ENCODE results near the gene AJUBA.
"Not testable (repeated sequence)": the region's sequence is repeated elsewhere in the genome, so short reads cannot be mapped to it uniquely, and the experiment has no call there.

The AJUBA gene

GRCh38 chr14:22982477-22983245 is at the start of gene AJUBA:
AJUBA (minus strand) TSS chr14:22982551; CDS start chr14:22982266, 285 bp downstream.
- DNase-seq (ENCODE audit: low read depth): peak; percentile 87
- H3K4me3 ChIP-seq (ENCODE audit: low read depth, low read length): peak within 1 kb of the TSS; percentile 91

- DNase-seq (ENCODE audit: low read depth): no peak
Measured at GRCh38 chr14:23030936-23031335, 48.6 kb upstream of the AJUBA start.

GRCh38 chr14:23028799-23029198 is 46.4 kb upstream of the AJUBA start:
- no peak overlapping the region for H3K4me3 ChIP-seq (ENCODE audit: low read depth, low read length)
- DNase-seq (ENCODE audit: low read depth): no peak

More at GRCh38 chr14:23030936-23031335, 48.6 kb upstream of the AJUBA start:
- H3K4me3 ChIP-seq (ENCODE audit: low read depth, low read length): no peak overlapping the region

GRCh38 chr14:23025151-23025814 is 42.9 kb upstream of the AJUBA start:
- H3K4me3 ChIP-seq (ENCODE audit: low read depth, low read length): no peak overlapping the region
- no peak for DNase-seq (ENCODE audit: low read depth)

GRCh38 chr14:23024612-23025075 is 42.3 kb upstream of the AJUBA start:
- H3K4me3 ChIP-seq (ENCODE audit: low read depth, low read length): no peak overlapping the region
- DNase-seq (ENCODE audit: low read depth): no peak

- no peak for DNase-seq (ENCODE audit: low read depth)
- H3K4me3 ChIP-seq (ENCODE audit: low read depth, low read length): no peak overlapping the region
Measured at GRCh38 chr14:23023795-23024152, 41.4 kb upstream of the AJUBA start.

GRCh38 chr14:23023022-23023794 is 40.9 kb upstream of the AJUBA start:
- DNase-seq (ENCODE audit: low read depth): no peak

GRCh38 chr14:23021889-23022442 is 39.6 kb upstream of the AJUBA start:
- DNase-seq (ENCODE audit: low read depth): no peak
- no peak overlapping the region for H3K4me3 ChIP-seq (ENCODE audit: low read depth, low read length)

More at GRCh38 chr14:23023022-23023794, 40.9 kb upstream of the AJUBA start:
- H3K4me3 ChIP-seq (ENCODE audit: low read depth, low read length): no peak overlapping the region

GRCh38 chr14:23021434-23021833 is 39.1 kb upstream of the AJUBA start:
- DNase-seq (ENCODE audit: low read depth): no peak
- H3K4me3 ChIP-seq (ENCODE audit: low read depth, low read length): no peak overlapping the region

GRCh38 chr14:23020143-23021128 is 38.1 kb upstream of the AJUBA start:
- DNase-seq (ENCODE audit: low read depth): no peak
- H3K4me3 ChIP-seq (ENCODE audit: low read depth, low read length): no peak overlapping the region

GRCh38 chr14:23018107-23018506 is 35.8 kb upstream of the AJUBA start:
- no peak overlapping the region for H3K4me3 ChIP-seq (ENCODE audit: low read depth, low read length)

GRCh38 chr14:23017091-23017490 is 34.7 kb upstream of the AJUBA start:
- no peak for DNase-seq (ENCODE audit: low read depth)
- H3K4me3 ChIP-seq (ENCODE audit: low read depth, low read length): no peak overlapping the region

More at GRCh38 chr14:23018107-23018506, 35.8 kb upstream of the AJUBA start:
- DNase-seq (ENCODE audit: low read depth): no peak

- no peak overlapping the region for H3K4me3 ChIP-seq (ENCODE audit: low read depth, low read length)
- DNase-seq (ENCODE audit: low read depth): no peak
Measured at GRCh38 chr14:23015618-23016017, 33.3 kb upstream of the AJUBA start.

- DNase-seq (ENCODE audit: low read depth); H3K4me3 ChIP-seq (ENCODE audit: low read depth, low read length): not testable (repeated sequence)
Measured at GRCh38 chr14:23013749-23014054, 31.4 kb upstream of the AJUBA start.

GRCh38 chr14:23013054-23013748 is 30.9 kb upstream of the AJUBA start:
- DNase-seq (ENCODE audit: low read depth): no peak

GRCh38 chr14:23009939-23010726 is 27.8 kb upstream of the AJUBA start, which contains the start of gene C14orf93:
C14orf93 (minus strand) TSS chr14:23010143; CDS start chr14:22999023, 11,120 bp downstream.
- no peak for DNase-seq (ENCODE audit: low read depth)
- peak within 1 kb of the TSS; percentile 46 for H3K4me3 ChIP-seq (ENCODE audit: low read depth, low read length)

More at GRCh38 chr14:23013054-23013748, 30.9 kb upstream of the AJUBA start:
- H3K4me3 ChIP-seq (ENCODE audit: low read depth, low read length): no peak overlapping the region

- H3K4me3 ChIP-seq (ENCODE audit: low read depth, low read length): peak overlapping the region; percentile 46
- no peak for DNase-seq (ENCODE audit: low read depth)
Measured at GRCh38 chr14:23009483-23009938, 27.2 kb upstream of the AJUBA start.
